Ascending aorta (tissue), 2 donors: Measurements from ENCODE around the gene ZNF324B. TPM values are rescaled to one million over a fixed set of nuclear protein-coding genes. Genes with fewer than 3 reads are reported as not detected.

ENCODE experiments used
- DNase-seq, 2 donors: peaks; one replicate each; pipeline ENCODE4 v3.0.0-alpha.2; 2019; ENCODE audit warnings: low spot score in 2 of 2
- H3K27ac ChIP-seq, 2 donors: fragments of 200-600 bp; sonication (generic); one replicate each; pipeline ENCODE4 v1.5.1; 2016 to 2017; ENCODE audit warnings: mild to moderate bottlenecking in 1 of 2
- H3K27me3 ChIP-seq: fragments of 200-600 bp; sonication (generic); one replicate; pipeline ENCODE4 v1.5.1; 2017
- H3K36me3 ChIP-seq, 2 donors: fragments of 200-600 bp; sonication (generic); one replicate each; pipeline ENCODE4 v1.5.1; 2016
- H3K4me1 ChIP-seq, 2 donors: fragments of 200-600 bp; sonication (generic); one replicate each; pipeline ENCODE4 v1.5.1; 2016 to 2017; ENCODE audit warnings: mild to moderate bottlenecking in 1 of 2
- H3K4me3 ChIP-seq, 2 donors: fragments of 200-600 bp; sonication (generic); one replicate each; pipeline ENCODE4 v1.5.1; 2016 to 2017; ENCODE audit warnings: mild to moderate bottlenecking in 1 of 2
- H3K9me3 ChIP-seq, 2 donors: fragments of 200-600 bp; sonication (generic); one replicate each; pipeline ENCODE4 v1.5.1; 2016
- intact Hi-C: fragments of 100-400 bp; cut with DNase I; formaldehyde crosslinking; loops from one replicate; pipeline ENCODE4 v1.15.1; 2023
- total RNA-seq: library from RNA; depleted of rRNA; stranded (reverse); fragments of >200 nt; gene quantifications from one replicate; pipeline ENCODE4 v1.1.0, GENCODE V29; 2016
- TF ChIP-seq, protein P1 (sequence below), 3 experiments: fragments of 200-600 bp in 2 of 3; fragments of 450-650 bp in 1 of 3; sonication (generic) in 2 of 3; IDR thresholded peaks; one replicate each; pipeline ENCODE4 v1.5.1; 2016 to 2019; ENCODE audit warnings: antibody characterized with exemption in 3 of 3, mild to moderate bottlenecking in 1 of 3, moderate library complexity in 1 of 3

The ZNF324B gene
- total RNA-seq, 1 donor from 2014 or later = 2.2 TPM

- peaks cover 0 to 3% of the 10 kb centered on the region in 2 donors for H3K36me3 ChIP-seq
- intact Hi-C loops = loop anchor here (1.0 kb wide), 1 partner anchor 32 kb away; the partner anchor contains the start of gene ZNF132
- TF ChIP-seq, protein P1, sequence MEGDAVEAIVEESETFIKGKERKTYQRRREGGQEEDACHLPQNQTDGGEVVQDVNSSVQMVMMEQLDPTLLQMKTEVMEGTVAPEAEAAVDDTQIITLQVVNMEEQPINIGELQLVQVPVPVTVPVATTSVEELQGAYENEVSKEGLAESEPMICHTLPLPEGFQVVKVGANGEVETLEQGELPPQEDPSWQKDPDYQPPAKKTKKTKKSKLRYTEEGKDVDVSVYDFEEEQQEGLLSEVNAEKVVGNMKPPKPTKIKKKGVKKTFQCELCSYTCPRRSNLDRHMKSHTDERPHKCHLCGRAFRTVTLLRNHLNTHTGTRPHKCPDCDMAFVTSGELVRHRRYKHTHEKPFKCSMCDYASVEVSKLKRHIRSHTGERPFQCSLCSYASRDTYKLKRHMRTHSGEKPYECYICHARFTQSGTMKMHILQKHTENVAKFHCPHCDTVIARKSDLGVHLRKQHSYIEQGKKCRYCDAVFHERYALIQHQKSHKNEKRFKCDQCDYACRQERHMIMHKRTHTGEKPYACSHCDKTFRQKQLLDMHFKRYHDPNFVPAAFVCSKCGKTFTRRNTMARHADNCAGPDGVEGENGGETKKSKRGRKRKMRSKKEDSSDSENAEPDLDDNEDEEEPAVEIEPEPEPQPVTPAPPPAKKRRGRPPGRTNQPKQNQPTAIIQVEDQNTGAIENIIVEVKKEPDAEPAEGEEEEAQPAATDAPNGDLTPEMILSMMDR (IDR thresholded peaks at IDR 0.05) = no peak
Measured at GRCh38 chr19:58408152-58409009, 43.0 kb upstream of the ZNF324B start, which contains the start of gene ZNF584. Gene ZNF584, plus strand, starts transcription at chr19:58408649. Its CDS starts 499 bp downstream, at chr19:58409148.

DNA sequence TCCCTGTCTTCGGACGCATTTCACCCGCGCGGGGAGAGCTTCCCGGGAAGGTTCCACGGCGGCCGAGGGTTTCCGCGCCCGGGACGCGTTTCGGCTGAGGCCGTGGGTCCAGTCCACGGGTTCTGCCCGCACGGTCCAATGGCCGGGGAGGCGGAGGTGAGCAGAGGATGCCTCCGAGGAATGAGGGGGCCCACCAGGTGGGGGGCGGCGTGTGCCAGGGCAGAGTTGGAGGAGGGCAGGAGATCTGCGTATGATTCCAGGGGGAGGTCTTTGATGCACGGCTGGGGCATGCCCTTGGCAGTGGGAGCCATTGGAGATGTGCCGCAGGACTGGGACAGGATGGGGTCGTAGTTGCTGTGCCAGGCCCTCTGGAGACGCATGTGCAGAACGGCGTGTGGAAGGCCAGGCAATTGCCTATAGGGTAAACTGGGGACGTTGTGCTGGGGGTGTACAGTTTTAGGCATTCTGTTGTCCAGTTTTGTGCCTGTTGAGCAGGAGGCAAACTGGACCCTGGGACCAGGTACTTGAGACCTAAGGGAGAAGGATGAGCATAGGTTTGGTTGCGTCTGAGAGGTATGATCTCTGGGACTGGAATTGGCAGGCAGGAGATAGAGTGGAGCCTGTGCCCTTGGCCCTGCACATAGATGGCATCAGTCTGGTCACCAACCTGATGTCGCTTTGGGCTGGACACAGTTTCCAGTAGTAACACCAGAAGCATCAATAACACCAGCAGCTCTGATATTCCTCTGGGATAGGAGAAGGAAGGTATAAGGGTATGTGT, 42.2 kb upstream of the ZNF324B start:
- intact Hi-C loops = no loop called here
- Histone ChIP-seq H3K36me3 (peaks cover 0 to 3% of the 10 kb centered on the region in 2 donors), H3K4me3 (peak overlapping the region; percentile 97), H3K9me3 (no peaks in the 10 kb centered on the region), H3K27me3 (no peaks in the 10 kb centered on the region), H3K4me1 (peaks cover 3 to 16% of the 10 kb centered on the region in 2 donors), H3K27ac (peak overlapping the region; percentile 86 to 93)
- TF ChIP-seq, protein P1 (IDR thresholded peaks at IDR 0.05) = no peak
- no peak for DNase-seq

More at GRCh38 chr19:58408152-58409009, 43.0 kb upstream of the ZNF324B start, which contains the start of gene ZNF584:
- Histone ChIP-seq H3K4me3 (peak within 1 kb of the TSS; percentile 97), H3K4me1 (peaks cover 3 to 16% of the 10 kb centered on the region in 2 donors), H3K27me3 (no peaks in the 10 kb centered on the region), H3K27ac (peak within 1 kb of the TSS; percentile 86 to 93), H3K9me3 (no peaks in the 10 kb centered on the region)
- DNase-seq = peak; percentile 76 to 97

GRCh38 chr19:58416604-58417003, 34.8 kb upstream of the ZNF324B start:
- Histone ChIP-seq H3K4me1 (no peaks in the 10 kb centered on the region), H3K27me3 (no peaks in the 10 kb centered on the region), H3K27ac (no peak overlapping the region), H3K4me3 (no peak overlapping the region), H3K36me3 (peaks cover 50 to 65% of the 10 kb centered on the region in 2 donors), H3K9me3 (peaks cover 0 to 6% of the 10 kb centered on the region in 2 donors)
- no peak for DNase-seq
- TF ChIP-seq, protein P1 (IDR thresholded peaks at IDR 0.05) = no peak
- intact Hi-C loops = no loop called here

- no peak overlapping the region for H3K27ac ChIP-seq
- H3K4me3 ChIP-seq = no peak overlapping the region
- no peak for DNase-seq
- no peaks in the 10 kb centered on the region for H3K27me3 ChIP-seq
- no peaks in the 10 kb centered on the region for H3K4me1 ChIP-seq
- TF ChIP-seq, protein P1 (IDR thresholded peaks at IDR 0.05) = no peak
- peaks cover 0 to 6% of the 10 kb centered on the region in 2 donors for H3K9me3 ChIP-seq
- peaks cover 50 to 68% of the 10 kb centered on the region in 2 donors for H3K36me3 ChIP-seq
- intact Hi-C loops = no loop called here
Measured at GRCh38 chr19:58417071-58417470, 34.4 kb upstream of the ZNF324B start.

GRCh38 chr19:58428617-58429016, 22.8 kb upstream of the ZNF324B start:
- intact Hi-C loops = no loop called here
- Histone ChIP-seq H3K36me3 (peaks cover 12 to 18% of the 10 kb centered on the region in 2 donors), H3K27ac (no peak overlapping the region), H3K4me1 (no peaks in the 10 kb centered on the region), H3K9me3 (peaks cover 82 to 93% of the 10 kb centered on the region in 2 donors), H3K4me3 (no peak overlapping the region), H3K27me3 (no peaks in the 10 kb centered on the region)
- TF ChIP-seq, protein P1 (IDR thresholded peaks at IDR 0.05) = no peak
- DNase-seq = no peak
